HG03175 (cell line): ENCODE data around the gene ZNF799.
"Not testable (repeated sequence)": the region's sequence is repeated elsewhere in the genome, so short reads cannot be mapped to it uniquely, and the experiment has no call there.

Experiments
- ATAC-seq: cut with Tn5 transposase; IDR thresholded peaks from one replicate; pipeline ENCODE4 v1.9.1; 2021; ENCODE audit warnings: mild to moderate bottlenecking, moderate library complexity; ENCODE audit not compliant: unreplicated experiment

Gene ZNF799

GRCh38 chr19:12364391-12365235 lies 36.5 kb downstream of the ZNF799 start:
- no peak for ATAC-seq

GRCh38 chr19:12362236-12362635 lies 38.8 kb downstream of the ZNF799 start:
- not testable (repeated sequence) for ATAC-seq

- ATAC-seq: no peak
Observed at GRCh38 chr19:12353375-12353774, 47.7 kb downstream of the ZNF799 start.

- no peak for ATAC-seq
Observed at GRCh38 chr19:12350890-12351197, 50.2 kb downstream of the ZNF799 start.

GRCh38 chr19:12350185-12350889 lies 50.7 kb downstream of the ZNF799 start:
- no peak for ATAC-seq

GRCh38 chr19:12346896-12347295 lies 54.2 kb downstream of the ZNF799 start:
- ATAC-seq: no peak

GRCh38 chr19:12345197-12345596 lies 55.9 kb downstream of the ZNF799 start:
- ATAC-seq: no peak
